Panc1 (cell line): Measurements from ENCODE around the gene NINL. TPM values are rescaled to one million over a fixed set of nuclear protein-coding genes. Genes with fewer than 3 reads are reported as not detected.
A peak's percentile ranks its signal among the peaks of the same experiment; 100 is the strongest.

Experiments
- ATAC-seq: fragments of 200-7000 bp; cut with Tn5 transposase; 2 replicates; pipeline ENCODE4 v1.9.1; 2020; ENCODE audit warnings: mild to moderate bottlenecking, moderate library complexity
- BruUV-seq: library from RNA; stranded (reverse); fragments of 400-500 nt; replicated peaks from 2 replicates; lab custom pipeline; 2021; lab: Mats Ljungman, UMichigan
- CTCF ChIA-PET: fragments of 300-600 bp; sonication (Branson Sonifier 250); formaldehyde crosslinking; loops from one replicate; lab custom pipeline; 2022; ENCODE audit warnings: antibody characterized with exemption; lab: Charles Lee
- POLR2A ChIA-PET: fragments of 300-600 bp; sonication (Branson Sonifier 250); formaldehyde crosslinking; loops from one replicate; lab custom pipeline; 2022; ENCODE audit warnings: antibody characterized with exemption; lab: Charles Lee
- DNase-seq: peaks from one replicate; pipeline ENCODE4 v3.0.0-alpha.2; 2010; ENCODE audit warnings: low read depth, low spot score
- H3K27ac ChIP-seq: 2 replicates; pipeline ENCODE4 v1.5.1; 2011; ENCODE audit warnings: mild to moderate bottlenecking, low read length, inconsistent platforms
- H3K27me3 ChIP-seq: fragments of 200-500 bp; sonication (Bioruptor generic); 2 replicates; pipeline ENCODE4 v1.6.0; 2014; ENCODE audit warnings: low read length, inconsistent platforms; ENCODE audit not compliant: control insufficient read depth, insufficient read depth
- H3K36me3 ChIP-seq: fragments of 200-500 bp; sonication (Bioruptor generic); 2 replicates; pipeline ENCODE4 v1.5.1; 2014; ENCODE audit warnings: inconsistent platforms, mild to moderate bottlenecking, low read length, moderate library complexity; ENCODE audit not compliant: control insufficient read depth, insufficient read depth
- H3K4me1 ChIP-seq: 2 replicates; pipeline ENCODE4 v1.5.1; 2011; ENCODE audit warnings: inconsistent platforms, mild to moderate bottlenecking, low read length, moderate library complexity; ENCODE audit not compliant: control insufficient read depth, insufficient read depth
- H3K4me3 ChIP-seq, 2 experiments: 2 replicates each; pipeline ENCODE4 v1.5.1; 2011 to 2012; ENCODE audit warnings: low read depth in 2 of 2, low read length in 2 of 2, mild to moderate bottlenecking in 2 of 2, inconsistent platforms in 1 of 2, moderate library complexity in 1 of 2
- H3K9me3 ChIP-seq: fragments of 200-500 bp; sonication (Bioruptor generic); 2 replicates; pipeline ENCODE4 v1.5.1; 2014; ENCODE audit warnings: low read depth, mild to moderate bottlenecking, inconsistent platforms, low read length, moderate library complexity; ENCODE audit not compliant: control insufficient read depth, insufficient read depth
- POLR2AphosphoS5 ChIP-seq: IDR thresholded peaks from 2 replicates; pipeline ENCODE4 v1.6.1; 2012; ENCODE audit warnings: mild to moderate bottlenecking, low read depth, low read length, moderate library complexity
- SIN3A ChIP-seq: IDR thresholded peaks from 2 replicates; pipeline ENCODE4 v1.6.1; 2012; ENCODE audit warnings: low read depth, mild to moderate bottlenecking, low read length, moderate library complexity, borderline replicate concordance; ENCODE audit not compliant: insufficient read depth
- TCF7L2 ChIP-seq: IDR thresholded peaks from 2 replicates; pipeline ENCODE4 v1.6.1; 2011; ENCODE audit warnings: mild to moderate bottlenecking, low read depth, low read length, inconsistent platforms
- in situ Hi-C: cut with HindIII; loops from 2 replicates; pipeline ENCODE4 v1.10.0; 2016; ENCODE audit warnings: low sequenced_read_pairs, low pct_unique_long_range_greater_than_20kb
- intact Hi-C: fragments of 100-400 bp; cut with micrococcal nuclease; formaldehyde crosslinking; loops from one replicate; pipeline ENCODE4 v1.10.0; 2022; ENCODE audit not compliant: unreplicated experiment
- total RNA-seq: library from RNA; stranded (reverse); gene quantifications from one replicate; pipeline ENCODE4 v1.2.1, GENCODE V29; 2021; ENCODE audit not compliant: unreplicated experiment
- TF ChIP-seq, protein P1 (sequence below): fragments of 450-650 bp; IDR thresholded peaks from 2 replicates; pipeline ENCODE4 v1.5.1; 2017; ENCODE audit warnings: mild to moderate bottlenecking
- TF ChIP-seq, protein P2 (sequence below), 2 experiments: IDR thresholded peaks; 2 replicates each; pipeline ENCODE4 v1.6.1; 2011 to 2012; ENCODE audit warnings: low read depth in 2 of 2, control low read depth in 1 of 2, low read length in 1 of 2, mild to moderate bottlenecking in 1 of 2, moderate library complexity in 1 of 2; ENCODE audit not compliant: insufficient read depth in 1 of 2

NINL gene
- total RNA-seq, 1 experiment from 2014 or later, result 25.0 TPM

DNA sequence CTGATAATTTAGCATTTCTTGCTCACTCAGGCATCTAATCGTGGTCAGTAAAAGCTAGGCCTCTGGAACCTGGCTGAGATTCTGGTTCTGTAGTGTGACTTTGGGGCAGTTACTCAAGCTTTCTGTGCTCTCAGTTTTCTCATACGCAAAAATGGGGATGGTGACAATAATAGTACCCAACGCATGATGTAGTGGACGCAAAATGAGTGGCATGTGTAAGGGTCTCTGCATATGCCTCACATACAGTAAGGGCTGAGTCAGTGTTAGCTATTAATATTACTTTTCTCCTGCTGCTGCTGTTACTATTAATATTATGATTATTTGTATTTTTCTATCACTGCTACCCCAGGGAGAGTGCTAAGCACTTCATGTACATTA lies 177.2 kb downstream of the NINL start:
- BruUV-seq, result no TSS peak

DNA sequence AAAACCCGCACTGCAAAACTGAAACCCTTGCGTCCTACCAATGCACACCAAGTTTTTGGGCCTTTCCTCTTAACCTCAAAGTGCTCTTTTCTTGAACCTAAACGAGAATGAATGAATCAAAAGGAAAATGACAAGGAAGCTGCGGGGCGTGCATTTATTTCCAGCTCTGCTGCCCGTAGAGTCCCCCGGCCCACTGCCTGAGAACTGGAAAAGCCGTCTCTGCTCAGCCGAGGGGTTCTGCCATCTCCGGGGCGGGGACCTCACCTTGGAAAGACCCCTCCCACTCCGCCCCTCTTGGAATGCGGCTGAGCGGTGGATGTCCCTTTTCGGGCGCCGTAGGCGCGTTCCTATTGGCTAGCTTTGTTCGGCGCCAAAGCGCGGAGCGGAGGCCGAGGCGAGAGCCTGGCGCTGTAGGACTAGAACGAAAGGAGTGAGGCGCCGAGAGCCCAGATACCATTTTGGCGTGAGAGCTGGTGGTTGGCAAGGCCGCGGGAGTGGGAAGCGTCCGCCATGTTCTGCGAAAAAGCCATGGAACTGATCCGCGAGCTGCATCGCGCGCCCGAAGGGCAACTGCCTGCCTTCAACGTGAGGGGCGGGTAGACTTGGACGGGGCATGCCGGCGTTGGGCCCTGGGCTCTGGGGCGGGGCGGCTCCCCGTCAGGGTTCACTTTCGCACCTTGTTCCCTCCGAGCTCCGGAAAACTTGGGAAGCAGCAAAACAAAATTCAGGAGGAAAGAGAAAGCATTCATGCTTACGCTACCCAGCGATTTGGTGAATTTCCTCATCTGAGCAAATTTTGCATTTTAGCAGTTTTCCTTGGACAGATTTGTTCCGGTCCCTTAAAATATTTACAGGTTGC lies 177.8 kb downstream of the NINL start, which contains the start of gene GINS1:
Gene GINS1, plus strand, starts transcription at position 363 of the 859 bp plus-strand sequence. Its CDS starts 148 bp downstream, at position 511.
- TF ChIP-seq SIN3A (peak; percentile 85; the same call in 1 of the 2 replicates), TCF7L2 (peak; percentile 63; the same call in 1 of the 2 replicates), POLR2AphosphoS5 (peak; percentile 87)
- TF ChIP-seq, protein P1, sequence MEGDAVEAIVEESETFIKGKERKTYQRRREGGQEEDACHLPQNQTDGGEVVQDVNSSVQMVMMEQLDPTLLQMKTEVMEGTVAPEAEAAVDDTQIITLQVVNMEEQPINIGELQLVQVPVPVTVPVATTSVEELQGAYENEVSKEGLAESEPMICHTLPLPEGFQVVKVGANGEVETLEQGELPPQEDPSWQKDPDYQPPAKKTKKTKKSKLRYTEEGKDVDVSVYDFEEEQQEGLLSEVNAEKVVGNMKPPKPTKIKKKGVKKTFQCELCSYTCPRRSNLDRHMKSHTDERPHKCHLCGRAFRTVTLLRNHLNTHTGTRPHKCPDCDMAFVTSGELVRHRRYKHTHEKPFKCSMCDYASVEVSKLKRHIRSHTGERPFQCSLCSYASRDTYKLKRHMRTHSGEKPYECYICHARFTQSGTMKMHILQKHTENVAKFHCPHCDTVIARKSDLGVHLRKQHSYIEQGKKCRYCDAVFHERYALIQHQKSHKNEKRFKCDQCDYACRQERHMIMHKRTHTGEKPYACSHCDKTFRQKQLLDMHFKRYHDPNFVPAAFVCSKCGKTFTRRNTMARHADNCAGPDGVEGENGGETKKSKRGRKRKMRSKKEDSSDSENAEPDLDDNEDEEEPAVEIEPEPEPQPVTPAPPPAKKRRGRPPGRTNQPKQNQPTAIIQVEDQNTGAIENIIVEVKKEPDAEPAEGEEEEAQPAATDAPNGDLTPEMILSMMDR, result no peak
- TF ChIP-seq, protein P2, sequence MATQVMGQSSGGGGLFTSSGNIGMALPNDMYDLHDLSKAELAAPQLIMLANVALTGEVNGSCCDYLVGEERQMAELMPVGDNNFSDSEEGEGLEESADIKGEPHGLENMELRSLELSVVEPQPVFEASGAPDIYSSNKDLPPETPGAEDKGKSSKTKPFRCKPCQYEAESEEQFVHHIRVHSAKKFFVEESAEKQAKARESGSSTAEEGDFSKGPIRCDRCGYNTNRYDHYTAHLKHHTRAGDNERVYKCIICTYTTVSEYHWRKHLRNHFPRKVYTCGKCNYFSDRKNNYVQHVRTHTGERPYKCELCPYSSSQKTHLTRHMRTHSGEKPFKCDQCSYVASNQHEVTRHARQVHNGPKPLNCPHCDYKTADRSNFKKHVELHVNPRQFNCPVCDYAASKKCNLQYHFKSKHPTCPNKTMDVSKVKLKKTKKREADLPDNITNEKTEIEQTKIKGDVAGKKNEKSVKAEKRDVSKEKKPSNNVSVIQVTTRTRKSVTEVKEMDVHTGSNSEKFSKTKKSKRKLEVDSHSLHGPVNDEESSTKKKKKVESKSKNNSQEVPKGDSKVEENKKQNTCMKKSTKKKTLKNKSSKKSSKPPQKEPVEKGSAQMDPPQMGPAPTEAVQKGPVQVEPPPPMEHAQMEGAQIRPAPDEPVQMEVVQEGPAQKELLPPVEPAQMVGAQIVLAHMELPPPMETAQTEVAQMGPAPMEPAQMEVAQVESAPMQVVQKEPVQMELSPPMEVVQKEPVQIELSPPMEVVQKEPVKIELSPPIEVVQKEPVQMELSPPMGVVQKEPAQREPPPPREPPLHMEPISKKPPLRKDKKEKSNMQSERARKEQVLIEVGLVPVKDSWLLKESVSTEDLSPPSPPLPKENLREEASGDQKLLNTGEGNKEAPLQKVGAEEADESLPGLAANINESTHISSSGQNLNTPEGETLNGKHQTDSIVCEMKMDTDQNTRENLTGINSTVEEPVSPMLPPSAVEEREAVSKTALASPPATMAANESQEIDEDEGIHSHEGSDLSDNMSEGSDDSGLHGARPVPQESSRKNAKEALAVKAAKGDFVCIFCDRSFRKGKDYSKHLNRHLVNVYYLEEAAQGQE (IDR thresholded peaks at IDR 0.05; ENCODE audit: insufficient read depth in 1 of 2, low read depth in 2 of 2, low read length in 1 of 2), result peak in 1 of 2 experiments; percentile 58; a peak in 1 of 4 replicates
- Histone ChIP-seq H3K4me1 (peaks cover 10% of the 10 kb centered on the region), H3K36me3 (no peaks in the 10 kb centered on the region; the same call in 1 of the 2 replicates), H3K4me3 (peak within 1 kb of the TSS; percentile 78 to 94), H3K27me3 (no peaks in the 10 kb centered on the region), H3K27ac (peak within 1 kb of the TSS; percentile 91), H3K9me3 (peaks cover 6% of the 10 kb centered on the region; the same call in 1 of the 2 replicates)
- ATAC-seq (peak; percentile 97), DNase-seq (peak; percentile 70)
- ChIA-PET POLR2A (interaction anchor here (0.7 to 0.8 kb wide), 2 partner anchors 12 to 14 kb away, joined by 3 to 4 read pairs; no protein-coding TSS in a partner anchor), CTCF (interaction anchor here (0.7 to 1.1 kb wide), 2 partner anchors 8 to 109 kb away, joined by 3 to 4 read pairs; no protein-coding TSS in a partner anchor)
- intact Hi-C loops (no loop called here), in situ Hi-C loops (no loop called here)
- BruUV-seq, result TSS peak; percentile 89

More for the DNA sequence above, 177.2 kb downstream of the NINL start:
- Histone ChIP-seq H3K27me3 (no peaks in the 10 kb centered on the region), H3K9me3 (peaks cover 5% of the 10 kb centered on the region; the same call in 1 of the 2 replicates), H3K4me3 (peak overlapping the region; percentile 78 to 94), H3K36me3 (no peaks in the 10 kb centered on the region; the same call in 1 of the 2 replicates), H3K27ac (peak overlapping the region; percentile 91), H3K4me1 (peaks cover 10% of the 10 kb centered on the region)
- ATAC-seq, result no peak
- in situ Hi-C loops (no loop called here), intact Hi-C loops (no loop called here)
- TF ChIP-seq, protein P2 (IDR thresholded peaks at IDR 0.05; ENCODE audit: insufficient read depth in 1 of 2, low read depth in 2 of 2, low read length in 1 of 2), result no peak
- TF ChIP-seq TCF7L2 (no peak), SIN3A (no peak), POLR2AphosphoS5 (no peak)
- TF ChIP-seq, protein P1, result no peak
- CTCF ChIA-PET, result no interaction called here
- no peak for DNase-seq
- POLR2A ChIA-PET, result no interaction called here
